HG03439 (cell line): ENCODE results near the gene AMDHD1.
"Not testable (repeated sequence)": the region's sequence is repeated elsewhere in the genome, so short reads cannot be mapped to it uniquely, and the experiment has no call there.

Experiments used
- ATAC-seq: cut with Tn5 transposase; IDR thresholded peaks from one replicate; pipeline ENCODE4 v1.9.1; 2021; ENCODE audit warnings: mild to moderate bottlenecking, moderate library complexity; ENCODE audit not compliant: unreplicated experiment

Gene AMDHD1

DNA sequence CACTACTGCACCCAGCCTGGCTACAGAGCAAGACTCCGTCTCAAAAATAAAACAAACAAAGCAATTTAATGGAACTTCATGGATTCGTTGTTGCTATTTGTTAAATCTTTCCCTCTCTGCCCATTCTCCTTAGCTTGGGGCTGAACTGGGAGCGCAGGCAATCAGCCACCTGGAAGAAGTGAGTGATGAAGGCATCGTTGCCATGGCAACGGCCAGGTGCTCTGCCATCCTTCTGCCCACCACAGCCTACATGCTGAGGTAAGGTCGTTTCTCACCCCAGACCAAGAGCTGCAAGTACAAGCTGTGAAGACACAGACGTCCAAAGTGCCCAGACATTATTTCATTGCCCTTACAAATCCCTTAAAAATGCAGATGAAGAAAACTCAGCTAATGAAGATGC lies 19.1 kb downstream of the AMDHD1 start:
- no peak for ATAC-seq

DNA sequence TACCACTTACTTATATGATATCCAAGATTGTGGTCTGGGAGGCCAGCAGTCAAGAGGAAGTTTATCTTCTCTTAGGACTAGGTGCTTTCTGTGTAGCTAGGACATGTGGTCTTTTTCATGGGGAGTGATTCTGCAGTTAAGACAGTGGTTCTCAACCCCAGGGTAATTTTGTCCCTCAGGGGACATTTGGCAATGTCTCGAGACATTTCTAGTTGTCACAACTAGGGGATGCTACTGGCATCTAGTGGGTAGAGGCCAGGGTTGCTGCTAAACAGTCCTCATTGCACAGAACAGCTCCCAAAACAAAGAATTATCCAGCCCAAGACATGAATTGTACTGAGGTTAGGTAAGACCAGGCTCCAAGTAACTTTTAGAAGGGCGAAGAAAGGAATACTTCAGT lies 20.0 kb downstream of the AMDHD1 start:
- ATAC-seq: no peak

DNA sequence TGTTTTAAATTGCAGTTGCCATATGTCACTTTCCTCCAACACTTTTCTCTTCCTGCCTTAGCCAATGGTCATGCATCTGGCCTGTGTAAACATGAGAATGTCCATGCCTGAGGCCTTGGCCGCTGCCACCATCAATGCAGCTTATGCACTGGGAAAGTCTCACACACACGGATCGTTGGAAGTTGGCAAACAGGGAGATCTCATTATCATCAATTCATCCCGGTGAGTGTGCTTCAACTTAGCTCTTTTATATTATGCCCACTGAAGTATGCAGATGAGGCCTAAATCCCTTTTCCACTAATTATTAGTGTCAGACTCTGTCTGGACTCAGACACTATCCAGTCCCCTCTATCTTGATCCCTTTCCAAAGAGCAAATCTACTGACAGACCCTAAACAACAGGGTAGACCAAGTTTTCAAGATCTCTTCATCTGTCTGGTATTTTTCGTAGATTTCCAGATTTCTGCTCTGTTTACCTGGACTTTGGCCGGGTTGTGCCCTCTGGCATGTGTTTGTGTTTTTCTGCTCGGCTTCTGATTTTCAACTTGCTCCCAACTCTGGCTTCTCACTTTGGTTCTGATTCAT lies 23.2 kb downstream of the AMDHD1 start:
- no peak for ATAC-seq

DNA sequence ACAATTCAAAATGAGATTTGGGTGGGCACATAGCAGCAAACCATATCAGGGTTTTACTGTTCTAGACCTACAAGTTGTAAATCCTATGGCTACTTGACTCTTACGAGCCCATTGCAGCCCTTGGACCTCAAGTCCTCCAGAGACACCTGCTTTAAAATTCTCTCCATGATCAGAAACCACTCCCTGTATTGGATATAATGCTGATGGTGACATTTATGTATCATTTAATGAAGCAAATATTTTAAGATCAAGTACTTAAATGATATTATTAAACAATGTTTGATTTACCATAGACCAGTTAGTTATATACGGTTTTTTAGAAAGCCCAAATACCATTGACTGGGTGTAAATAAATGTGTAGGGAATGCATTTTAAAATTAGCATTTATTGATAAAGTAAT lies 24.2 kb downstream of the AMDHD1 start:
- no peak for ATAC-seq

DNA sequence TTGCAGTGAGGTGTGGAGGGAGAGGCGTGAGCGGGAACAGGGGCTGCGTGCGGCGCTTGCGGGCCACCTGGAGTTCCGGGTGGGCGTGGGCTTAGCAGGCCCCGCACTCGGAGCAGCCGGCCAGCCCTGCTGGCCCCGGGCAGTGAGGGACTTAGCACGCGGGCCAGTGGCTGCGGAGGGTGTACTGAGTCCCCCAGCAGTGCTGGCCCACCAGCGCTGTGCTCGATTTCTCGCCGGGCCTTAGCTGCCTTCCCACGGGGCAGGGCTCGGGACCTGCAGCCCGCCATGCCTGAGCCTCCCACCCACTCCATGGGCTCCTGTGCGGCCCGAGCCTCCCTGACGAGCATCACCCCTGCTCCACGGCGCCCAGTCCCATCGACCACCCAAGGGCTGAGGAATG lies 26.0 kb downstream of the AMDHD1 start:
- ATAC-seq: not testable (repeated sequence)

DNA sequence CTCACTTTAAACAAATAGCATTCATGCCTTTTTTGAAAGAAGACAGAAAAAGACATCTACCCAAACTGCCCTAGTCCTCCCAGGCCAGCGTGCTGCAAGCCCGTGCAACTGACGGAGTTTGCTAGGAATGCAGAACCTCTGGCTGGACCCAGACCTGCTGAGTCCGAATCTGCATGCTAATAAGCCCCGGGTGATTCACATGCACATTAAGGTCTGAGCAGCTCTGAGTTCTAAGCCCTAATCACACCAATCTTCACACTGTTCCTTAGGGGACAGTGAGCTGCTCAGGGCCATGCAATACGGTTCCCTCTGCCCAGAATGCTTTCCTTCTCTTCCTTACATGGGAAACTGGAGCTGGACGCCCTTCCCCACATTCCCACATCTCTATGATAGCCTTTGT lies 27.8 kb downstream of the AMDHD1 start:
- ATAC-seq: no peak

DNA sequence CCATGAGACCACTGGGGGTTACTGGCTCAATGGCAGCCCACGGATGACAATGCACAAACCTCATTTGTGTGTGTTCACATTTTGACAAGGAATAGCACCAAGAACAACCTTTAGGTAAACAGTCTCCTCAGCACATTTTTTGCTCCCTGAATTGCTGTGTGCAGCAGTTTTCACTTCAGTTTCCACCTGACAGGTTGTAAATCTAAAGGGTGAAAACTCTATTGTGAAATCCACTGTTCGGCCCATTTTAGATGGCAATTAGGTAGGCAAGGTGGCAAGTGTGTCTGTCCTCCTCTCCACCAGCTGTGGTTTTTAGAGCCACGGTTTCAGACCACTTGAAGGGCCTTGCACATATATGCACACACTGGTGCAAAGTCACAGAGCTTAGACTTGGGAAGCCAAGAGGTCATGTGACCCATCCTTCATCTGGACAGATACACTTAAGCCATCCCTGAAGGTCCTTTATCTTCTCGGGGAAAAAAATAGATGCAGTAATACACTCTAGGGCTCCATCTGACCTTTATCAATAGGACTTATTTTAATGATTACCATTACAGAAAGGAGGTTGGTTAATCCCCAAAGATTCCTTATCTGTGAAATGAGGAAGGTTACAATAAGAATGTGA lies 29.8 kb downstream of the AMDHD1 start:
- no peak for ATAC-seq

DNA sequence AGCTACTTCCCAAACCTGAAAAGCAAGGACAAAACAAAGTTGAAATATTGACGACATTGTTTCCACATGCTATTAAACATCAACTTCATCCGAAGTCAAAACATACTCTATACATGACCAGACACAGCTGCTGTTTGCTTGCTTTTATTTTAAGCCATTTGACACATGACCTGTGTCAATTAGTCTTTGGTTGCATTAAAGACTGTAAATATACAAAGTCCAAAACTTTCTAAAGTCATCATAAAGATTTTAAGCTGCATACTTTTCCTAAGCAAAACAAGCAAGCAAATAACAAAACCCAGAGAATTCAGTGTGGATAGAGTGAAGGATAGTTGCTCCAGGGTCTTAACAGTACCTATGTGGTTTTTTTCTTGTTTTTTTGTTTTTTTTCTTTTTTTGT lies 31.2 kb downstream of the AMDHD1 start:
- no peak for ATAC-seq

DNA sequence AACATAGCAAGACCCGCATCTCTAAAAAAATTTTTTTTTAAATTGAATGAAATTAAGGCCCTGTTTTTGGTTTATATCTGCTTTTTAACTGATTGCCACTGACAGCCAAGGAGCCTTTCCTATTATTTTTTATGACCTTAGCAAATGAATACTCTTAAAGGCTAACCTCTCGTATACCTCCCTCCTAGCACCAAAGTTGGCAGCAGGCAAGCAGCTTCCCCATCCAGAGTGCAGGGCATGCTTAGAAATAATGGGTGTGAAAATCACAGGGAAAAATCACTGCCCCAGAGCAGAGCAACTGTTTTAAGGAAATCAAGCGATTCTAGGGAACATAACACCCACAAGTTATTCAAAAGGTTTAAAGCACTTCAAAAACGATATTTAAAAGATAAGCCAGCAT lies 32.4 kb downstream of the AMDHD1 start:
- ATAC-seq: no peak

DNA sequence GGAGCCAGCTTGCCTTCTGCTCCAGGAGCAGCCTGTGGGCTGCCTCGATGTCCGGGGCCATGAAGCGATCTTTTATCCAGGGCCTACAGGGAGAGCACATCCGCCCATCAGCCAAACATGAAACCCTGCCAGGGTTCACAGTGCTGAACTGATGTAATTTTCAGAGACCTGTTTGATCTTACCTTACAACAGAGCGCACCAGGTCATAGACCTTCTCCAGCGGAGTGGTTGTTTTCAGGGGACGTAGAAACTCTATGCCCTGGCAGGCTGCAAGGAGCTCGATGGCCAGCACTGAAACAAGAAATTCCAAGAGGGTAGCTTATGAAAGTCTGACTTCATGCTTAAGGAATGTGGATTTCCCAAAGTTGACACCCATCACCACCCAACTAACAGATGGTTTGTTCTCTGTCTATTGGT lies 33.3 kb downstream of the AMDHD1 start:
- no peak for ATAC-seq

DNA sequence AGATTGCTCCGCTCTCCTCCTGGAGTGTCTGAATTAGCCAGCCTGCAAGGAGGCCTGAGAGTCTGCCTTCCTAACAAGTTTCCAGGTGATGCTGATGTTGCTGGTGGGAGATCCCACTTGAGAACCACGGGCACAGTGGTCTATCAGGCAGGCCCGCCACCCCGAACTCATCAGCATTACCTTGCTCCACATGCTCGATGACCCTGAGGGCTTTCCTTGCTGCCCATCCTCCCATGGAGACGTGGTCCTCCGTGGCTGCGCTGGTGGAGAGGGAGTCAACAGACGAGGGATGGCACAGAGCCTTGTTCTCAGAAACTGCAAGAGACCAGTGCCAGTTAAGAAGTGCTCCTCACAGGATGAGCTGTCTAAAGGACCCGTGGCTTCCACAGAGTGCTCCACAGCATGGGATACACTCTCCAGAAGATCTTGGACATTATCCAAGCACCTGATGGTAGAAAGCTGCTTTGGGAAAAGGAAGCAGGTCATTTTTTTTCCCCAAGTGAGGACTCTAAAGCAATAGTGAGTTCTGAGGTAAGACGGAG lies 34.7 kb downstream of the AMDHD1 start:
- ATAC-seq: no peak

DNA sequence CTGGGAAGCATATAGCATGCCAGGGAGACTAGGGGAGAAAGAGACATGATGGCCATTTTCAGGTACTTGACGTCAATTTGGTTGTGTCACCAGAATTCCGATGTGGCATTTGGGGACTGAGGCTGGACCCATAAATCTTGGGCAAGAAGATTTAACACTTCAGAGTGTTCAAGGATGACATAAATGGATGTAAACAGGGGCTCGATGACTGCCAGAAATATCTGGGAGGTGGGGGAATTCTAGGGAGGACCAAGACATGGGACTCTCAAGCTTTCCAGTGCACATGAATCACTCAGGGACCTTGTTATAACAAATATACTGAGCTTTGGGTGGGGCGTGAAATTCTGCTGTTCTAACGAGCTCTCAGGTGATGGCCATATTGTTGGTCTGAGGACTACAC lies 35.2 kb downstream of the AMDHD1 start:
- ATAC-seq: no peak

DNA sequence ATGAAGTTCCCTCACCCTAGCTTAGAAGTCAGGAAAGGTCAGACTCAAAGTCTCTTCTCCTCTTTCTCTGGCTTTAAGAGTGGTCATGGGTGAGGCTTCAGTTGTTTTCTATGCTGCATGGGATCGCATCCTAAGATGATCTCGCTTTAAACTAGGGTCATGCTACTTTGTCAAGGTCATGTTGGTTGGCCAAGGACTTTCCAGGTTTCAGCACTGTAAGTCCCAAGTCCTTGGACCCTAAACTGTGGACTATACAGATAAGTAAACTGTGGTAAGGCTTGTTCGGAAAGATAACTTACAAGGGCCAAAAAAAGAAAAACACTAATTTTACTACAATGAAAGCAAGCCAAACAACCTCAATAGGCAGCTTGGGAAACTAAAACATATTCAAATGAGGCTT lies 35.6 kb downstream of the AMDHD1 start:
- no peak for ATAC-seq

DNA sequence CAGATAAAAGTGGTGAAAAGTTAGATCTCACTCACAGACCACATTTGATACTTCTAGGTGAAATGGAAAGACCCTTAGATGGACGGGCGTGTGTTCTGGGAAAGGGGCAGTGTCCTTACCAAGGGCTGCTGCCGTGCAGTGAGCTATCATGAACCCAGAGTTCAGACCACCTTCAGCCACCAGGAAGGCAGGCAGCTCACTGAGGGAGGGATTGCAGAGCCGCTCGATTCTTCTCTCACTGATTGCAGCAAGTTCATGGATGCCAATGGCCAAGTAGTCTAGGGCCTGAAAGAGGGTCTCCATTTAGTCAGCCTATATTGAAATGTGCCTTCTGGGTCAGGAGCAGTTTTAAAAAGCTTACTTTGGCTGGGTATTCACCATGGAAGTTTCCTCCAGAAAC lies 37.3 kb downstream of the AMDHD1 start:
- ATAC-seq: no peak

DNA sequence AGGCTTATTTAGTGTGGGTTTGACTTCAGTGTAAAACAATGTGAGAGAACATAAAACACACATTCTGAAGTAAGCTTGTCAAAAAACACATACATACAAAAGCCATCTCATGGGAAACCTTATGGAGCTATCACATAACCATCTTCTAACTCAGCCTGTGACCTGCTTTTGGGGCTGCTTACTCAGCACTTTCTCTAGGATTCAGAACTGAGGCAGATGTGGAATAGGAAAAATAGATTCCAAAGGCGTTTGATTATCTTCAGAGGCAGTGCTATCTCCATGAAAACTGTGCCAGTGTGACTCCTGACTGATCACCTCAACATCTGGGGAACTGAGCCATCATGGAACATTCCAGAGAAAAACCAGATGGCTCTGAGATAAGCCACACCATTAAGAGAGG lies 39.5 kb downstream of the AMDHD1 start:
- no peak for ATAC-seq

DNA sequence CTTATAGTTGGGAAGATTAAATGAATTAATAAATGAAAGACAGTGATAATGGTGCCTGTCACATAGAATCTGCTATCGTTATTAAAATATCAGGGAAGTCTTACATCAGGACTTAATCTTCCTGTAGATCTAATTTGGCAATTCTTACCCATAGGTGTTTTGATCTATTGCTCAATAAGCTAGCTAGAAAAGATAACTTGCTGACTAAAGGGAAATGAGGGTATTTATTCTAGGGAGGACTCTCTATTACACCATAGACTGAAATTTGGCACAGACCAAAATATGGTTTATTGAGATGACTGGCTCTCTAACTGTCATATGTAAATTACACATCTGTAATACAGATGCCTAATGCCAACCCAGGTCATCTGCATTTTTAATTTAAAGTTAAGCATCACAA lies 41.6 kb downstream of the AMDHD1 start:
- no peak for ATAC-seq

DNA sequence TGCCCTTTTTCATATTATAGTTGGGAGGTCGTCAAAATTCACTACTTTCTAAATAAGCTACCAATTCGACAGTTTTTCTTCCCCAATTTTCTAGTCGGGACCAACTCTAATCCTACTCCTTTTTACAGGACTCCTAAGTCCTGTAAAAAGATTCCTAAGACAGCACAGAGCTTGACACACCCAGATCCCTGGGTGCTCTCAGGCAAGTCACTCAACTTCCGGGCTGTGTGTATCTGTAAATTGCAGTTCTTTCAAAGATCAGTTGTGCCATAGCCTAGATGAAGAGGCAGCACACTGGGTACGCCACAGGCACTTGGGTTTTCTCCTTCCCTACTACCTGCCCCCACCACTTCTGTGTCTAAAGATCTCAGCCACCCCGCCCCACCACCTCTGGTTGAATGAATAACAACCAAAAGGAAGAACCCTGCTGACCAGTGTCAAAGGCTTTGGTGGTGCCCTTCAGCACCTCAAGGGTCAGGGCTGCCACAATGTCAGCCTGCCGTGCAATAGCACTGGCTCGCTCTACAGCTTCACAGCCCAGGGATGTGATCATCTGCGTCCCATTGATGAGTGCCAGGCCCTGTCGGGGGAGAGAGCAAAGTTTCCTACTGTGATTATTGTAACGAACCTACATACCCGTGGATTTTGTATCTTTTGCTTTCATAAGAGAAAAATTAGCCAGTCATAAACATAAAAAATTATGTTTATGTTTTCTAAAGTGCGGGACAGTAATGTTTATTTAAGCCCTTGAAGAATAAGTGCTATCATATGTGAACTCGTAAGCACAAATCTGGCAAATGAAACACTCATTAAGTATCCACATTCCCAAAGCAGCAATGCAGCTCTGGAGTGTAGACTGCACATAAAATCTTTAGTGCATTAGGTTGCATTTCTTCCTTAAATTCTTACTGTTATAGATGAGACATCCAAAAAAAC lies 43.8 kb downstream of the AMDHD1 start:
- ATAC-seq: no peak

DNA sequence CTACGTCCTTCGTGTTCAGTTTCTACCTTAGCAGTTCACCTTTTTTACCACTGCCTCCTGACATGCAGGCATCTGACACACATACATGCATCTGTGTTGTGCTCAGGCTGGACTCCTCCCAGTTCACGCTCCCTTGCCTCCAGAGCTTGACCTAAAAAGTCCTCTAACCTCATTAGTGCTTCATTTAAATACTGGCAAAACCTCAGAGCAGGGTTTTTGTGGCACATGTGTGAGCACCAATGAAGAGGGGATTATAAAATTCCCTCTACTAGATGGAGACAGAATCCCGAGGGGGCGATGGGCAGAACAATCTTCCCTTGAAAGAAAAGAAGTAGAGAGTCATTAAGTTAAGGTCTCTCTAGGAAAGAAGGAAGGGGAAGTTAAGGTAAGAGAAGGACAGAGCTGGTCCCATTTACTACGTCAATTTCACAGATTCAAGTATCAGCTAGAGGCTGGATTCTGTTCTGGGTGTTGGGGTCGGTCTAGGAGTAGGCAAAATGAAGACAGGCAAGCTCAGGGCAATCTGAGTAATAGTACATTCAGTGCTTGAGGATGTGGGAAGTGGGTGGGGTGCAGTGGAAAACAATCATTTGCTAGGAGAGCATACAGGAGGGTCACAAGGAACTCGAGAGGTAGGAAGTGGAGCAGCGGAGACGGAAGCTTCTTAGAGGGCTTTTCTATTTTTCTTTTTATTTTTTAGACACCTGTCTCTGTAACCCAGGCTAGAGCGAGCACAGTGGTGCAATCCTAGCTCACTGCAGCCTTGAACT lies 45.6 kb downstream of the AMDHD1 start:
- no peak for ATAC-seq

DNA sequence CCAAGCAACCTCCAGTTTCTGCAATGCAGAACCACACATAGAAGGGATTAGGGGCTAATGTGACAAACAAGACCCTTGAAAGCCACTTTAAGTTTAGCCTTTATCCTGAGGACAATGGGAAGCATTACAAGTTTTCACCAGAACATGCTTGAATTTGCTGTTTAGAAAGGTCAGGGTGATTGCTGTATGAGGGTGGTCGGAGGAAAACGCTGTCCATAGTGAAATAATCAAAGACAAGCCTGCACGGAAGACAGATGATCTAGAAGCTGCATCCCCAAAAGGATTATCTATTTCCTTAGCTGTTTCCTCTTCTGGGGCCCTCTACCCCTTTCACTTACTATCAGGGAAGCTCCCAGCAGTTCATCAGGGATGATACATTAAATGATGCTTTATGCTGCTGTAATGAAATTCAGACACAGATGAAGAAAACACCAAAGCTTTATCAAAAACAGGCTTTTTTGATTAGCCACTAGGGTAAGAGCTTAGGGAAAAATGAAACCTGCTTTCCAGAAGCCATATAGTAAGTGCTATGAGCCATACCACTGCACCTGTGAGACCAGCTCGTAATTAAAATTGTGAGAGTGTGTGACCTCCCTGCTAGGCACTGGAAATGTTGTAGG lies 46.5 kb downstream of the AMDHD1 start:
- no peak for ATAC-seq

DNA sequence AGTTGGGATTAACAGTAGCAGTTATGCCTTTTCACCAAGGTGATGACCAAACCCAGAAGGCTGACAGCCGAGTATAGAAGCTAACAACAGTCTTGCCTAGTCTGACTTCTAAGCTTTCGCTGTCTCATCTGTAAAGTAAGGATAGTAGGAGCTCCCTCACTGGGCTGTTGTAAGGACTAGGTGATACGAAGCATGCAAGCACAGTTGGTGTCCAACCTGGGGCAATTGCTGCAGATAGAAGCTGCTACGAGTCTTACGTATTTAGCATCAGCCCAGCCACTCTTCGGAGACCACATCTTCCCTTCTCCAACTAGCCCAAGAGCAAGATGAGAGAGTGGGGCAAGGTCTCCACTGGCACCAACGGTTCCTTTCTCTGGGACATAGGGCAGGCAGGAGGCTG lies 47.0 kb downstream of the AMDHD1 start:
- no peak for ATAC-seq

DNA sequence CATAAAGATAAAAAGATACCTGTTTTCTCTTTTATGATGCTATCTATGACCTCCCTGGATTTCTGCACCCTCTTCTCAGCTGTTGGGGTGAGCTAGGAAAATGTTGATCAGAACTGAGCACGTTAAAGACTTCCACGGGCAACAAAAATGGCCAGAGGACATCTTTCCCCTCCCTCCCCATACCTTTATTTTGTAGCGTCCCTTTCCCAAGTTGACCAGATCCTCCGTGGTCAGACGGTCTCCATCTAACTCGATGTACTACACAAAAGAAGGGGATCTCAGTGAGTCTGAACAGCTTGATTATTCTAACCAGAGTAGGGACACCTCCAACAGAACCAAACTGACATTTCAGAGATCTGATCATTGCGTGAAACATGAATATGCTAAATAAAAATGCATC lies 50.8 kb downstream of the AMDHD1 start:
- no peak for ATAC-seq
